Embryonic facial prominence (tissue), 1 donor: Measurements from ENCODE around the gene MYRF.

Experiments
- DNase-seq: peaks from one replicate; pipeline ENCODE4 v3.0.0-alpha.2; 2016; ENCODE audit errors: extremely low spot score

Gene MYRF

GRCh38 chr11:61739413-61739812, 13.0 kb upstream of the MYRF start:
- DNase-seq = no peak

GRCh38 chr11:61739966-61740365, 12.5 kb upstream of the MYRF start:
- DNase-seq = no peak

GRCh38 chr11:61742391-61742790, 10.0 kb upstream of the MYRF start:
- DNase-seq = no peak

GRCh38 chr11:61743486-61744095, 8.8 kb upstream of the MYRF start:
- DNase-seq = no peak

GRCh38 chr11:61744181-61744580, 8.3 kb upstream of the MYRF start:
- no peak for DNase-seq

- no peak for DNase-seq
These were observed 7.8 kb upstream of the MYRF start for GRCh38 chr11:61744609-61745156.

GRCh38 chr11:61745781-61746441, 6.5 kb upstream of the MYRF start:
- no peak for DNase-seq

- DNase-seq = no peak
These were observed 5.8 kb upstream of the MYRF start for GRCh38 chr11:61746442-61747191.

GRCh38 chr11:61747192-61747966, 5.1 kb upstream of the MYRF start:
- DNase-seq = no peak

GRCh38 chr11:61747967-61748285, 4.5 kb upstream of the MYRF start:
- no peak for DNase-seq

GRCh38 chr11:61749591-61750217, 2.7 kb upstream of the MYRF start:
- no peak for DNase-seq

GRCh38 chr11:61750631-61751273, 1.7 kb upstream of the MYRF start:
- DNase-seq = no peak

GRCh38 chr11:61751384-61751783, 1.1 kb upstream of the MYRF start:
- DNase-seq = no peak

- DNase-seq = no peak
These were observed 587 bp downstream of the MYRF start for GRCh38 chr11:61752925-61753521.

GRCh38 chr11:61753672-61754071, 1.2 kb downstream of the MYRF start:
- DNase-seq = no peak

GRCh38 chr11:61754534-61755482, 2.4 kb downstream of the MYRF start:
- DNase-seq = no peak

GRCh38 chr11:61756147-61756451, 3.7 kb downstream of the MYRF start:
- no peak for DNase-seq

- DNase-seq = no peak
These were observed 4.2 kb downstream of the MYRF start for GRCh38 chr11:61756452-61757212.
